SU-DHL-6 (cell line): ENCODE measurements around the gene MAB21L4.

Experiments
- H2AFZ ChIP-seq: fragments of 200-600 bp; sonication (generic); 2 replicates; pipeline ENCODE4 v1.6.1; 2014; ENCODE audit warnings: low read depth, mild to moderate bottlenecking, moderate library complexity, mixed read lengths, antibody characterized with exemption, low read length; ENCODE audit not compliant: severe bottlenecking
- H3F3A ChIP-seq: fragments of 200-600 bp; shearing (Covaris generic); 2 replicates; pipeline ENCODE4 v1.6.0; 2016; ENCODE audit warnings: antibody characterized with exemption, mild to moderate bottlenecking; ENCODE audit not compliant: insufficient read depth
- H3K27ac ChIP-seq: fragments of 200-600 bp; sonication (generic); 2 replicates; pipeline ENCODE4 v1.5.1; 2016; ENCODE audit warnings: low read depth, mild to moderate bottlenecking, low read length, moderate library complexity, mixed read lengths
- H3K27me3 ChIP-seq: fragments of 200-600 bp; sonication (generic), shearing (Covaris generic); 2 replicates; pipeline ENCODE4 v1.6.0; 2014; ENCODE audit warnings: mild to moderate bottlenecking, low read length
- H3K36me3 ChIP-seq: fragments of 200-600 bp; sonication (generic); 2 replicates; pipeline ENCODE4 v1.6.1; 2014; ENCODE audit warnings: mild to moderate bottlenecking, low read length, mixed read lengths
- H3K4me2 ChIP-seq: fragments of 300-600, 200-600 bp; shearing (Covaris generic), sonication (generic); 2 replicates; pipeline ENCODE4 v1.6.0; 2014; ENCODE audit warnings: low read length, low read depth, mild to moderate bottlenecking; ENCODE audit not compliant: poor library complexity, severe bottlenecking
- H3K4me3 ChIP-seq: fragments of 200-600 bp; sonication (generic); 2 replicates; pipeline ENCODE4 v1.5.1; 2014; ENCODE audit warnings: antibody characterized with exemption, low read length, mild to moderate bottlenecking, mixed read lengths; ENCODE audit not compliant: insufficient read depth, poor library complexity, severe bottlenecking
- H3K79me2 ChIP-seq: fragments of 200-600 bp; sonication (generic); 2 replicates; pipeline ENCODE4 v1.6.1; 2014; ENCODE audit warnings: mild to moderate bottlenecking, low read length, moderate library complexity; ENCODE audit not compliant: insufficient read depth
- H3K9ac ChIP-seq: fragments of 200-600 bp; sonication (generic); 2 replicates; pipeline ENCODE4 v1.7.0; 2014; ENCODE audit warnings: mild to moderate bottlenecking, low read length
- H3K9me2 ChIP-seq: fragments of 200-600 bp; sonication (generic); replicated peaks from 2 replicates; pipeline ENCODE4 v1.6.1; 2014; ENCODE audit warnings: low read length; ENCODE audit not compliant: insufficient read depth
- H3K9me3 ChIP-seq: fragments of 200-600 bp; sonication (generic); 2 replicates; pipeline ENCODE4 v1.6.1; 2014; ENCODE audit warnings: low read length, mixed read lengths; ENCODE audit not compliant: insufficient read depth
- H4K20me1 ChIP-seq: fragments of 200-600 bp; sonication (generic); 2 replicates; pipeline ENCODE4 v1.6.1; 2014; ENCODE audit warnings: low read depth, mild to moderate bottlenecking, antibody characterized with exemption, low read length, moderate library complexity, mixed read lengths
- CTCF ChIP-seq: fragments of 200-600 bp; sonication (generic); IDR thresholded peaks from one replicate; pipeline ENCODE4 v1.5.1; 2017; ENCODE audit warnings: antibody characterized with exemption, mild to moderate bottlenecking, low read length, moderate library complexity; ENCODE audit not compliant: insufficient read depth, poor library complexity, severe bottlenecking
- EZH2phosphoT487 ChIP-seq: fragments of 200-600 bp; sonication (generic), shearing (Covaris generic); conservative IDR thresholded peaks from 2 replicates; pipeline ENCODE4 v1.6.1; 2018; ENCODE audit warnings: mild to moderate bottlenecking, antibody characterized with exemption, low read length, moderate library complexity, mixed read lengths

The MAB21L4 gene

GRCh38 chr2:240918258-240919091 lies 22.5 kb upstream of the MAB21L4 start:
- no peak overlapping the region for H3K9ac ChIP-seq
- no peak overlapping the region for H2AFZ ChIP-seq
- H3K4me2 ChIP-seq: no peak overlapping the region
- H4K20me1 ChIP-seq: no peaks in the 10 kb centered on the region
- H3K27ac ChIP-seq: no peak overlapping the region
- no peaks in the 10 kb centered on the region for H3K79me2 ChIP-seq
- H3K9me3 ChIP-seq: no peaks in the 10 kb centered on the region
- no peaks in the 10 kb centered on the region for H3K36me3 ChIP-seq
- no peak overlapping the region for H3K4me3 ChIP-seq
- TF ChIP-seq EZH2phosphoT487 (no peak), CTCF (no peak)
- no peaks in the 10 kb centered on the region for H3F3A ChIP-seq
- H3K9me2 ChIP-seq: no peaks in the 10 kb centered on the region
- no peaks in the 10 kb centered on the region for H3K27me3 ChIP-seq

GRCh38 chr2:240917684-240918257 lies 21.8 kb upstream of the MAB21L4 start:
- H3K4me2 ChIP-seq: no peak overlapping the region
- H3K27ac ChIP-seq: no peak overlapping the region
- no peaks in the 10 kb centered on the region for H3K9me3 ChIP-seq
- TF ChIP-seq EZH2phosphoT487 (no peak), CTCF (no peak)
- no peaks in the 10 kb centered on the region for H3K79me2 ChIP-seq
- no peak overlapping the region for H2AFZ ChIP-seq
- no peak overlapping the region for H3K4me3 ChIP-seq
- no peaks in the 10 kb centered on the region for H3K36me3 ChIP-seq
- H4K20me1 ChIP-seq: no peaks in the 10 kb centered on the region
- H3K27me3 ChIP-seq: no peaks in the 10 kb centered on the region
- H3K9ac ChIP-seq: no peak overlapping the region
- H3K9me2 ChIP-seq: no peaks in the 10 kb centered on the region
- no peaks in the 10 kb centered on the region for H3F3A ChIP-seq

GRCh38 chr2:240917009-240917683 lies 21.2 kb upstream of the MAB21L4 start:
- H4K20me1 ChIP-seq: no peaks in the 10 kb centered on the region
- H3K36me3 ChIP-seq: no peaks in the 10 kb centered on the region
- no peak overlapping the region for H3K4me3 ChIP-seq
- no peak overlapping the region for H3K9ac ChIP-seq
- H2AFZ ChIP-seq: no peak overlapping the region
- H3F3A ChIP-seq: no peaks in the 10 kb centered on the region
- H3K9me2 ChIP-seq: no peaks in the 10 kb centered on the region
- H3K79me2 ChIP-seq: no peaks in the 10 kb centered on the region
- no peaks in the 10 kb centered on the region for H3K9me3 ChIP-seq
- H3K27ac ChIP-seq: no peak overlapping the region
- H3K27me3 ChIP-seq: no peaks in the 10 kb centered on the region
- no peak for TF ChIP-seq EZH2phosphoT487
- TF ChIP-seq CTCF: no peak
- no peak overlapping the region for H3K4me2 ChIP-seq
